ENCODE measurements around the gene DPYSL5. TPM values are rescaled to one million over a fixed set of nuclear protein-coding genes. Genes with fewer than 3 reads are reported as not detected.

Gene DPYSL5
- total and polyA plus RNA-seq, 9 of the 15 experiments (the other 6 are each of a cell fraction or from before 2014, with no cell fraction given) = 0.06 TPM; not detected in 8

DNA sequence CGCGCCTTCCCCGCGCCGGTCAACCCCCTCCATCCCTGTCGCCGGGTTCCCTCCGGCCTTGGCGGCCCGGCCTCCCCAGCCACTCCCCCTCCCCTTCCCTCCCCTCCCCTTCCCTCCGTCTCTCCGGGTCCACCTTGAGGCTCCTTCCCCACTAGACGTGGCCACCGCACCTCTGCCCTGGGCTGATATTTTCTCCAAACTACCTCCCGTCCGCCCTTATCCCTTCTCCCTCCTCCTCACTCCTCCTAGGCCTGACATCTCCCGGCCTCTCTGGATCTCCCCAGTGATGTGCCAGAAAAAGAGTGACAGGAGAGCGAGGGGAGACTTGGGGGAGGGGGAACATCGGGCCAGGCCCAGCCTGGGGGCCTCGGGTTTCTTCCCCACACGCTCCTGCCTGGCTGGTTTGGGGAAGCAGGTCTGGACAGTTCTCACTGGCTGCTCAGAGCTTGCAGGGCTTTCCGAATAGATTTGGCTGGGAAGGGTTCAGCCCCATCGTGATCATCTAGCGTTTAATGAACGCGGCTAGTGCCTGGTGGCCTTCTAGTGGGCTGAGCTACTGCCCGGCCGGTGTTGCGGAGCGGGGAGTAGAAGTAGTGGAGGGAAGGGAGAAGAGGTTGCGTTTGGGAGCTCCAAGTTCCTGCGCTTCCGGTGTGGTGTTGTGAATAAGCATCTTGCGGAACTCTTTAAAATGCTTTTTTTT is 123.1 kb downstream of the DPYSL5 start (continued):
- TF ChIP-seq, protein P1, sequence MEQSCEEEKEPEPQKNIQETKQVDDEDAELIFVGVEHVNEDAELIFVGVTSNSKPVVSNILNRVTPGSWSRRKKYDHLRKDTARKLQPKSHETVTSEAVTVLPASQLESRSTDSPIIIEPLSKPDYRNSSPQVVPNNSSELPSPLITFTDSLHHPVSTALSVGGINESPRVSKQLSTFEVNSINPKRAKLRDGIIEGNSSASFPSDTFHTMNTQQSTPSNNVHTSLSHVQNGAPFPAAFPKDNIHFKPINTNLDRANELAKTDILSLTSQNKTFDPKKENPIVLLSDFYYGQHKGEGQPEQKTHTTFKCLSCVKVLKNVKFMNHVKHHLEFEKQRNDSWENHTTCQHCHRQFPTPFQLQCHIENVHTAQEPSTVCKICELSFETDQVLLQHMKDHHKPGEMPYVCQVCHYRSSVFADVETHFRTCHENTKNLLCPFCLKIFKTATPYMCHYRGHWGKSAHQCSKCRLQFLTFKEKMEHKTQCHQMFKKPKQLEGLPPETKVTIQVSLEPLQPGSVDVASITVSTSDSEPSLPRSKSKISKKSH (CRISPR knock-in tag; IDR thresholded peaks at IDR 0.05) = no peak
- TF ChIP-seq, protein P2, sequence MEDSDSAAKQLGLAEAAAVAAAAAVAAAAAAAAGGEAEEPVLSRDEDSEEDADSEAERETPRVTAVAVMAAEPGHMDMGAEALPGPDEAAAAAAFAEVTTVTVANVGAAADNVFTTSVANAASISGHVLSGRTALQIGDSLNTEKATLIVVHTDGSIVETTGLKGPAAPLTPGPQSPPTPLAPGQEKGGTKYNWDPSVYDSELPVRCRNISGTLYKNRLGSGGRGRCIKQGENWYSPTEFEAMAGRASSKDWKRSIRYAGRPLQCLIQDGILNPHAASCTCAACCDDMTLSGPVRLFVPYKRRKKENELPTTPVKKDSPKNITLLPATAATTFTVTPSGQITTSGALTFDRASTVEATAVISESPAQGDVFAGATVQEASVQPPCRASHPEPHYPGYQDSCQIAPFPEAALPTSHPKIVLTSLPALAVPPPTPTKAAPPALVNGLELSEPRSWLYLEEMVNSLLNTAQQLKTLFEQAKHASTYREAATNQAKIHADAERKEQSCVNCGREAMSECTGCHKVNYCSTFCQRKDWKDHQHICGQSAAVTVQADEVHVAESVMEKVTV (CRISPR knock-in tag; IDR thresholded peaks at IDR 0.05) = no peak
- TF ChIP-seq TFAM (CRISPR knock-in tag; conservative IDR thresholded peaks at IDR 0.05) (no peak), PHF8 (IDR thresholded peaks at IDR 0.05; ENCODE audit: borderline replicate concordance, low read length) (peak; percentile 42; the same call in 1 of the 2 replicates), ZNF175 (CRISPR knock-in tag; IDR thresholded peaks at IDR 0.05; ENCODE audit: low read depth) (peak; percentile 51; the same call in 1 of the 2 replicates), MEIS2 (IDR thresholded peaks at IDR 0.05; ENCODE audit: partially characterized antibody) (peak; percentile 3)
- TF ChIP-seq, protein P3, sequence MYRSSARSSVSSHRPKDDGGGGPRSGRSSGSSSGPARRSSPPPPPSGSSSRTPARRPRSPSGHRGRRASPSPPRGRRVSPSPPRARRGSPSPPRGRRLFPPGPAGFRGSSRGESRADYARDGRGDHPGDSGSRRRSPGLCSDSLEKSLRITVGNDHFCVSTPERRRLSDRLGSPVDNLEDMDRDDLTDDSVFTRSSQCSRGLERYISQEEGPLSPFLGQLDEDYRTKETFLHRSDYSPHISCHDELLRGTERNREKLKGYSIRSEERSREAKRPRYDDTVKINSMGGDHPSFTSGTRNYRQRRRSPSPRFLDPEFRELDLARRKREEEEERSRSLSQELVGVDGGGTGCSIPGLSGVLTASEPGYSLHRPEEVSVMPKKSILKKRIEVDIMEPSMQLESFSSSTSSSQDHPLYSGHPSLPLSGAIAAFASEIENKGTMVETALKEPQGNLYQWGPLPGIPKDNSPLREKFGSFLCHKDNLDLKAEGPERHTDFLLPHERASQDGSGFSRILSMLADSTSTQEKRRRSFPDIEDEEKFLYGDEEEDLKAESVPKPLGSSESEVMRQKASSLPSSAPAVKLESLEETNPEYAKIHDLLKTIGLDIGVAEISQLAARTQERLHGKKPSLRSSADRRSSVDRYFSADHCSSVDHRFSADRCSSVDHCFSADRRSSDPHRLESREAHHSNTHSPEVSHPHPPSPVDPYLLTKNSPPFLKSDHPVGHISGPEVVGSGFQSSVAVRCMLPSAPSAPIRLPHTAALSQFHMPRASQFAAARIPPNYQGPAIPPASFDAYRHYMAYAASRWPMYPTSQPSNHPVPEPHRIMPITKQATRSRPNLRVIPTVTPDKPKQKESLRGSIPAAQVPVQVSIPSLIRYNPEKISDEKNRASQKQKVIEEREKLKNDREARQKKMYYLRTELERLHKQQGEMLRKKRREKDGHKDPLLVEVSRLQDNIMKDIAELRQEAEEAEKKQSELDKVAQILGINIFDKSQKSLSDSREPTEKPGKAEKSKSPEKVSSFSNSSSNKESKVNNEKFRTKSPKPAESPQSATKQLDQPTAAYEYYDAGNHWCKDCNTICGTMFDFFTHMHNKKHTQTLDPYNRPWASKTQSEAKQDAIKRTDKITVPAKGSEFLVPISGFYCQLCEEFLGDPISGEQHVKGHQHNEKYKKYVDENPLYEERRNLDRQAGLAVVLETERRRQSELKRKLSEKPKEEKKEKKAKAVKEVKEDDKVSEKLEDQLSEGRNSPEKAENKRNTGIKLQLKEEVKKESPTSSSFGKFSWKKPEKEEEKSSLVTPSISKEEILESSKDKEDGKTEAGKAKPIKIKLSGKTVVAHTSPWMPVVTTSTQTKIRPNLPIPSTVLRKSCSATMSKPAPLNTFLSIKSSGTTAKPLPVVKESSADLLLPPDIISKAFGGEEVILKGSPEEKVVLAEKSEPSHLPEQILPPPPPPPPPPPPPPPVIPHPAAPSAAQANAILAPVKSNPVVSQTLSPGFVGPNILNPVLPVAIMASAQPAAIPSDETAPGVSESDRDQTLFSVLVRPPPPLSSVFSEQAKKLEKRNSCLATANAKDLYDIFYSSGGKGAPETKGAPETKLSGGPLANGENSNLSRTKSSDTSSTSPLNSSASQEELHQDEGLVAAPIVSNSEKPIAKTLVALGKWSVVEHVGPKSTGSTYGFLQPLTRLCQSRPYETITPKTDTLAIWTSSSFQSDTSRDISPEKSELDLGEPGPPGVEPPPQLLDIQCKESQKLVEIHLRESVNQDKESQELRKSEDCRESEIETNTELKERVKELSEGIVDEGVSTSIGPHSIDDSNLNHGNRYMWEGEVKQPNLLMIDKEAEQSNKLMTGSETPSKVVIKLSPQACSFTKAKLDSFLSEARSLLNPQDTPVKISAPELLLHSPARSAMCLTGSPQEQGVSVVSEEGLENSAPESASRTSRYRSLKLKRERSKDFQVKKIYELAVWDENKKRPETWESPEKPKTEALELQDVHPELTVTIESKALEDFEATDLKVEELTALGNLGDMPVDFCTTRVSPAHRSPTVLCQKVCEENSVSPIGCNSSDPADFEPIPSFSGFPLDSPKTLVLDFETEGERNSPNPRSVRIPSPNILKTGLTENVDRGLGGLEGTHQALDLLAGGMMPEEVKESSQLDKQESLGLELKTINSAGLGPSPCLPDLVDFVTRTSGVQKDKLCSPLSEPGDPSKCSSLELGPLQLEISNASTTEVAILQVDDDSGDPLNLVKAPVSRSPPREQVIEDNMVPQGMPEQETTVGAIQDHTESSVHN (IDR thresholded peaks at IDR 0.05; ENCODE audit: borderline replicate concordance in 1 of 2, low read depth in 1 of 2) = no peak
- TF ChIP-seq, protein P4, sequence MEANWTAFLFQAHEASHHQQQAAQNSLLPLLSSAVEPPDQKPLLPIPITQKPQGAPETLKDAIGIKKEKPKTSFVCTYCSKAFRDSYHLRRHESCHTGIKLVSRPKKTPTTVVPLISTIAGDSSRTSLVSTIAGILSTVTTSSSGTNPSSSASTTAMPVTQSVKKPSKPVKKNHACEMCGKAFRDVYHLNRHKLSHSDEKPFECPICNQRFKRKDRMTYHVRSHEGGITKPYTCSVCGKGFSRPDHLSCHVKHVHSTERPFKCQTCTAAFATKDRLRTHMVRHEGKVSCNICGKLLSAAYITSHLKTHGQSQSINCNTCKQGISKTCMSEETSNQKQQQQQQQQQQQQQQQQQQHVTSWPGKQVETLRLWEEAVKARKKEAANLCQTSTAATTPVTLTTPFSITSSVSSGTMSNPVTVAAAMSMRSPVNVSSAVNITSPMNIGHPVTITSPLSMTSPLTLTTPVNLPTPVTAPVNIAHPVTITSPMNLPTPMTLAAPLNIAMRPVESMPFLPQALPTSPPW (CRISPR knock-in tag; IDR thresholded peaks at IDR 0.05) = peak; percentile 63
- TF ChIP-seq, protein P5, sequence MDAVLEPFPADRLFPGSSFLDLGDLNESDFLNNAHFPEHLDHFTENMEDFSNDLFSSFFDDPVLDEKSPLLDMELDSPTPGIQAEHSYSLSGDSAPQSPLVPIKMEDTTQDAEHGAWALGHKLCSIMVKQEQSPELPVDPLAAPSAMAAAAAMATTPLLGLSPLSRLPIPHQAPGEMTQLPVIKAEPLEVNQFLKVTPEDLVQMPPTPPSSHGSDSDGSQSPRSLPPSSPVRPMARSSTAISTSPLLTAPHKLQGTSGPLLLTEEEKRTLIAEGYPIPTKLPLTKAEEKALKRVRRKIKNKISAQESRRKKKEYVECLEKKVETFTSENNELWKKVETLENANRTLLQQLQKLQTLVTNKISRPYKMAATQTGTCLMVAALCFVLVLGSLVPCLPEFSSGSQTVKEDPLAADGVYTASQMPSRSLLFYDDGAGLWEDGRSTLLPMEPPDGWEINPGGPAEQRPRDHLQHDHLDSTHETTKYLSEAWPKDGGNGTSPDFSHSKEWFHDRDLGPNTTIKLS (IDR thresholded peaks at IDR 0.05; ENCODE audit: borderline replicate concordance, low read depth) = no peak

Measured in K562 (cell line).